Measurements from ENCODE around the gene ARTN.
A peak's percentile ranks its signal among the peaks of the same experiment; 100 is the strongest.

ARTN gene

GRCh38 chr1:43938383-43938782, 4.8 kb downstream of the ARTN start:
- TF ChIP-seq TAF1 (IDR thresholded peaks at IDR 0.05; ENCODE audit: borderline replicate concordance, low read depth, low read length) (no peak), POLR2AphosphoS5 (IDR thresholded peaks at IDR 0.05; ENCODE audit: low read depth, low read length) (no peak), POLR2A (IDR thresholded peaks at IDR 0.05; ENCODE audit: low read depth, low read length) (no peak)
- FAIRE-seq (no peak), DNase-seq (ENCODE audit: insufficient read length) (no peak)

- TF ChIP-seq POLR2A (IDR thresholded peaks at IDR 0.05; ENCODE audit: low read depth, low read length) (no peak), POLR2AphosphoS5 (IDR thresholded peaks at IDR 0.05; ENCODE audit: low read depth, low read length) (no peak), TAF1 (IDR thresholded peaks at IDR 0.05; ENCODE audit: borderline replicate concordance, low read depth, low read length) (no peak)
- DNase-seq (ENCODE audit: insufficient read length) (no peak), FAIRE-seq (no peak)
Measured at GRCh38 chr1:43938892-43939587, 5.4 kb downstream of the ARTN start.

GRCh38 chr1:43942411-43942810, 8.8 kb downstream of the ARTN start:
- no peak for TF ChIP-seq POLR2A (IDR thresholded peaks at IDR 0.05; ENCODE audit: low read depth, low read length)
- no peak for TF ChIP-seq TAF1 (IDR thresholded peaks at IDR 0.05; ENCODE audit: borderline replicate concordance, low read depth, low read length)
- no peak for TF ChIP-seq POLR2AphosphoS5 (IDR thresholded peaks at IDR 0.05; ENCODE audit: low read depth, low read length)
- FAIRE-seq, result no peak

GRCh38 chr1:43944860-43945259, 11.3 kb downstream of the ARTN start:
- FAIRE-seq (no peak), DNase-seq (ENCODE audit: insufficient read length) (no peak)
- TF ChIP-seq POLR2A (IDR thresholded peaks at IDR 0.05; ENCODE audit: low read depth, low read length) (no peak), TAF1 (IDR thresholded peaks at IDR 0.05; ENCODE audit: borderline replicate concordance, low read depth, low read length) (no peak), POLR2AphosphoS5 (IDR thresholded peaks at IDR 0.05; ENCODE audit: low read depth, low read length) (no peak)

More at GRCh38 chr1:43942411-43942810, 8.8 kb downstream of the ARTN start:
- DNase-seq (ENCODE audit: insufficient read length), result no peak

- peak; percentile 51 for FAIRE-seq
- TF ChIP-seq POLR2A (IDR thresholded peaks at IDR 0.05; ENCODE audit: low read depth, low read length), result no peak
- no peak for TF ChIP-seq TAF1 (IDR thresholded peaks at IDR 0.05; ENCODE audit: borderline replicate concordance, low read depth, low read length)
- TF ChIP-seq POLR2AphosphoS5 (IDR thresholded peaks at IDR 0.05; ENCODE audit: low read depth, low read length), result no peak
Measured at GRCh38 chr1:43945674-43946235, 12.2 kb downstream of the ARTN start.

GRCh38 chr1:43946236-43947060, 12.8 kb downstream of the ARTN start, which contains the start of gene IPO13:
Gene IPO13 (plus strand): TSS chr1:43946950. CDS start chr1:43947601, 651 bp downstream.
- peak; percentile 98 for FAIRE-seq
- peak; percentile 99 for DNase-seq (ENCODE audit: insufficient read length)
- TF ChIP-seq POLR2AphosphoS5 (IDR thresholded peaks at IDR 0.05; ENCODE audit: low read depth, low read length), result peak; percentile 83
- peak; percentile 89 for TF ChIP-seq TAF1 (IDR thresholded peaks at IDR 0.05; ENCODE audit: borderline replicate concordance, low read depth, low read length)
- TF ChIP-seq POLR2A (IDR thresholded peaks at IDR 0.05; ENCODE audit: low read depth, low read length), result peak; percentile 88

More at GRCh38 chr1:43945674-43946235, 12.2 kb downstream of the ARTN start:
- DNase-seq (ENCODE audit: insufficient read length), result no peak

- DNase-seq (ENCODE audit: insufficient read length) (no peak), FAIRE-seq (no peak)
Measured at GRCh38 chr1:43947061-43947873, 13.7 kb downstream of the ARTN start.

GRCh38 chr1:43947874-43948437, 14.4 kb downstream of the ARTN start:
- TF ChIP-seq POLR2AphosphoS5 (IDR thresholded peaks at IDR 0.05; ENCODE audit: low read depth, low read length) (no peak), POLR2A (IDR thresholded peaks at IDR 0.05; ENCODE audit: low read depth, low read length) (no peak), TAF1 (IDR thresholded peaks at IDR 0.05; ENCODE audit: borderline replicate concordance, low read depth, low read length) (no peak)
- FAIRE-seq, result no peak
- no peak for DNase-seq (ENCODE audit: insufficient read length)

More at GRCh38 chr1:43947061-43947873, 13.7 kb downstream of the ARTN start:
- TF ChIP-seq POLR2A (IDR thresholded peaks at IDR 0.05; ENCODE audit: low read depth, low read length) (no peak), POLR2AphosphoS5 (IDR thresholded peaks at IDR 0.05; ENCODE audit: low read depth, low read length) (no peak), TAF1 (IDR thresholded peaks at IDR 0.05; ENCODE audit: borderline replicate concordance, low read depth, low read length) (no peak)

- DNase-seq (ENCODE audit: insufficient read length) (no peak), FAIRE-seq (no peak)
- TF ChIP-seq TAF1 (IDR thresholded peaks at IDR 0.05; ENCODE audit: borderline replicate concordance, low read depth, low read length) (no peak), POLR2AphosphoS5 (IDR thresholded peaks at IDR 0.05; ENCODE audit: low read depth, low read length) (no peak), POLR2A (IDR thresholded peaks at IDR 0.05; ENCODE audit: low read depth, low read length) (no peak)
Measured at GRCh38 chr1:43949678-43950077, 16.1 kb downstream of the ARTN start.

Data from GM12892 (cell line).